Left lung (tissue), 10 donors: ENCODE measurements around the gene ITGB1BP2. TPM values are rescaled to one million over a fixed set of nuclear protein-coding genes. Genes with fewer than 3 reads are reported as not detected.

Experiments
- ATAC-seq: fragments of 200-7000 bp; cut with Tn5 transposase; one replicate; pipeline ENCODE4 v1.9.1; 2020; ENCODE audit warnings: moderate library complexity
- DNase-seq, 4 donors: peaks; one replicate each; pipeline ENCODE4 v3.0.0-alpha.2; 2013 to 2020
- H3K27ac ChIP-seq, 2 donors: fragments of 200-600 bp; sonication (generic) in 1 of 2; one replicate each; pipeline versions ENCODE4 v1.5.0 to v1.8.0; 2020 to 2021
- H3K27me3 ChIP-seq, 2 donors: fragments of 200-600 bp; sonication (generic) in 1 of 2; one replicate each; pipeline versions ENCODE4 v1.5.0 to v1.8.0; 2020 to 2021
- H3K36me3 ChIP-seq, 2 donors: fragments of 200-600 bp; sonication (generic) in 1 of 2; one replicate each; pipeline versions ENCODE4 v1.5.0 to v1.8.0; 2020 to 2021
- H3K4me1 ChIP-seq, 2 donors: fragments of 200-600 bp; one replicate each; pipeline ENCODE4 v1.8.0; 2021
- H3K4me3 ChIP-seq, 2 donors: fragments of 200-600 bp; sonication (generic) in 1 of 2; one replicate each; pipeline versions ENCODE4 v1.5.0 to v1.8.0; 2020 to 2021; ENCODE audit warnings: mild to moderate bottlenecking in 1 of 2
- H3K9me3 ChIP-seq, 2 donors: fragments of 200-600 bp; sonication (generic) in 1 of 2; one replicate each; pipeline versions ENCODE4 v1.5.0 to v1.8.0; 2020 to 2021
- CTCF ChIP-seq, 2 donors: fragments of 200-600 bp; sonication (generic) in 1 of 2; IDR thresholded peaks; one replicate each; pipeline versions ENCODE4 v1.5.0 to v1.8.0; 2021; ENCODE audit warnings: antibody characterized with exemption in 2 of 2
- intact Hi-C, 2 donors: fragments of 100-400 bp; cut with DNase I; formaldehyde crosslinking; loops; one replicate each; pipeline versions ENCODE4 v1.11.2 to v1.14.2; 2022
- polyA plus RNA-seq, 6 donors: library from polyadenylated mRNA; unstranded; fragments of 120-200 nt; gene quantifications; one replicate each; pipeline ENCODE4 v1.2.1, GENCODE V29; 2013; ENCODE audit not compliant: insufficient read length in 6 of 6
- total RNA-seq, 2 donors: library from RNA; stranded (reverse); fragmentation: NEBNext Ultra II Directional; extraction: Animal tissue kit (Norgen Biotek cat#: 25700); gene quantifications; one replicate each; pipeline ENCODE4 v1.2.1, GENCODE V29; 2021
- donor health status: DM: no; HTN: yes; CAD: no.
- donor health status: DM: no; HTN: no; CAD: no.

ITGB1BP2 gene
- total and polyA plus RNA-seq, 8 donors = 0.99 to 3.0 (median 2.6) TPM

GRCh38 chrX:71282514-71283402 lies 18.8 kb upstream of the ITGB1BP2 start:
- Histone ChIP-seq H3K36me3 (no peaks in the 10 kb centered on the region), H3K27ac (peak overlapping the region; percentile 83 to 92), H3K9me3 (no peaks in the 10 kb centered on the region), H3K4me1 (peaks cover 0 to 25% of the 10 kb centered on the region in 2 donors), H3K4me3 (peak overlapping the region; percentile 11 to 64), H3K27me3 (no peaks in the 10 kb centered on the region)
- intact Hi-C loops = no loop called here
- ATAC-seq (peak; percentile 72), DNase-seq (no peak)
- TF ChIP-seq CTCF (IDR thresholded peaks at IDR 0.05) = no peak

GRCh38 chrX:71283403-71284143 lies 18.0 kb upstream of the ITGB1BP2 start, which contains the start of gene NONO:
Gene NONO, plus strand, starts transcription at chrX:71283635. Its CDS starts 7,003 bp downstream, at chrX:71290638.
- intact Hi-C loops = no loop called here
- TF ChIP-seq CTCF (IDR thresholded peaks at IDR 0.05) = no peak
- peak within 1 kb of the TSS; percentile 39 to 64 for H3K4me3 ChIP-seq
- peaks cover 0 to 25% of the 10 kb centered on the region in 2 donors for H3K4me1 ChIP-seq
- H3K27me3 ChIP-seq = no peaks in the 10 kb centered on the region
- DNase-seq (peak; percentile 88 to 96 (median 90)), ATAC-seq (peak; percentile 91)
- no peaks in the 10 kb centered on the region for H3K9me3 ChIP-seq
- no peaks in the 10 kb centered on the region for H3K36me3 ChIP-seq
- peak within 1 kb of the TSS; percentile 92 to 93 for H3K27ac ChIP-seq

GRCh38 chrX:71285929-71286328 lies 15.6 kb upstream of the ITGB1BP2 start:
- DNase-seq (no peak), ATAC-seq (no peak)
- Histone ChIP-seq H3K9me3 (no peaks in the 10 kb centered on the region), H3K27me3 (no peaks in the 10 kb centered on the region), H3K4me3 (peak overlapping the region in 1 of 2 donors; percentile 64), H3K27ac (no peak overlapping the region), H3K4me1 (peaks cover 0 to 25% of the 10 kb centered on the region in 2 donors), H3K36me3 (peaks cover 0 to 11% of the 10 kb centered on the region in 2 donors)
- TF ChIP-seq CTCF (IDR thresholded peaks at IDR 0.05) = no peak
- intact Hi-C loops = no loop called here

GRCh38 chrX:71291381-71291780 lies 10.2 kb upstream of the ITGB1BP2 start:
- Histone ChIP-seq H3K9me3 (no peaks in the 10 kb centered on the region), H3K27me3 (no peaks in the 10 kb centered on the region), H3K36me3 (peaks cover 0 to 66% of the 10 kb centered on the region in 2 donors), H3K27ac (no peak overlapping the region), H3K4me3 (no peak overlapping the region), H3K4me1 (peaks cover 0 to 9% of the 10 kb centered on the region in 2 donors)
- no peak for TF ChIP-seq CTCF (IDR thresholded peaks at IDR 0.05)
- intact Hi-C loops = no loop called here
- ATAC-seq (peak; percentile 62), DNase-seq (no peak)
